HuH-7.5 (cell line): ENCODE measurements around the gene NPIPA1.
"Not testable (repeated sequence)": the region's sequence is repeated elsewhere in the genome, so short reads cannot be mapped to it uniquely, and the experiment has no call there.

ENCODE experiments used
- DNase-seq: peaks from one replicate; pipeline ENCODE4 v3.0.0; 2011; ENCODE audit warnings: low spot score

NPIPA1 gene

DNA sequence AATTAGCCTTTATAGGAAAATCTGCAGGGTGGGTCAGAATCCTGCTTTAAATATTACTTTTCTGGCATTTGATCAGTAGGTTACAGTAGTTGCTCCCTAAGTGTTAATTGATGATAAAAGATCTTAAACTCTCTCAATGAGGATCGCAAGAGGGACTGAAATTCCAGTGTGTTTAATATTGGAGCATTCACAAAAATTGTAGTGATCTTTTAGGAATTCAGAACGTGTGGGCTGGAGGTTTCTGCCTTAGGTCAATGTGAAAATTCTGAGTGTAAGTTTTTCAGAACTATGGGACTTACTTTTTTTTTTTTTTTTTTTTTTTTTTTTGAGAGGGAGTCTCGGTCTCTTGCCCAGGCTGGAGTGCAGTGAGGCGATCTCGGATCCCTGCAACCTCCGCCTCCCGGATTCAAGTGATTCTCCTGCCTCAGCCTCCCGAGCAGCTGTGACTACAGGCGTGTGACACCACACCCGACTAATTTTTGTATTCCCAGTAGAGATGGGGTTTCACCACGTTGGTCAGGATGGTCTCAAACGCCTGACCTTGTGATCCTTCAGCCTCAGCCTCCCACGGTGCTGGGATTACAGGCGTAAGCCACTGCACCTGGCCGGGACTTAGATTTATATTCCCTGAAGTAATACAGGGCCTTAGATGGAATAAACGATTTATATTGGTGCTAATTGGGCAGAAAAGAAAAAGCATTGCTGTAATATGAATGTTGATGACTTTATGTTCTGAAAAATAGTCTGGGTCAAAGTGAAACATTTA lies 39.9 kb downstream of the NPIPA1 start:
- DNase-seq, result not testable (repeated sequence)

DNA sequence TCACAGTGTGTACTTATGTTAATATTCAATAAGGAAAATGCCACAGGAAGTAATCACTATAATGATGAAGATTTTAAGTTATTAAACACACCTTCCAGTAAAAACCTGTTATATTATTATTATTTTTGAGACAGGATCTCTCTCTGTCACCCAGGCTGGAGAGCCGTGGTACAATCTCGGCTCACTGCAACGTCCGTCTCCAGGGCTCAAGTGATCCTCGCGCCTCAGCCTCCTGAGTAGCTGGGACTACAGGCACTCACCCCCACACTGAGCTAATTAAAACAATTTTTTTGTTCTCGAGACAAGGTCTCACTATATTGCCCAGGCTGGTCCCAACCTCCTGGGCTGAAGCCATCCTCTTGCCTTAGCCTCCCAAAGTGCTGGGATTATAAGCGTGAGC lies 41.0 kb downstream of the NPIPA1 start:
- DNase-seq, result not testable (repeated sequence)

DNA sequence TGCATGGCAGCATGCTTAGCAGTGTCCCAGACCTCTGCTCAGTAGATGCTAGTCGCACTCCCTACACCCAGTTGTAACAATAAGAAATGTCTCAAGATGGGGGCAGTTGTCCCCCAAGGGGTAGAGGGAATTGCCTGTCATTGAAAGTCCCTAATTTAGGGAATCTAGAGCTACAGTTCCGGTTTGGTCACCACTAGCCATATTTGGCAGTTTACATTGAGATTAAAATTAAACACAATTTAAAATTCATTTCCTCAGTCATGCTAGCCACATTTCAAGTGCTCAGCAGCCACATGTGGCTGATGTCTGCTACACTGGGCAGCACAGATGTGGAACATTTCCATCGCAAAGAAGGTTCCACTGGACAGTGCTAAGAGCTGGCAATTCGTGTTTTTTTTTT lies 41.7 kb downstream of the NPIPA1 start:
- not testable (repeated sequence) for DNase-seq

DNA sequence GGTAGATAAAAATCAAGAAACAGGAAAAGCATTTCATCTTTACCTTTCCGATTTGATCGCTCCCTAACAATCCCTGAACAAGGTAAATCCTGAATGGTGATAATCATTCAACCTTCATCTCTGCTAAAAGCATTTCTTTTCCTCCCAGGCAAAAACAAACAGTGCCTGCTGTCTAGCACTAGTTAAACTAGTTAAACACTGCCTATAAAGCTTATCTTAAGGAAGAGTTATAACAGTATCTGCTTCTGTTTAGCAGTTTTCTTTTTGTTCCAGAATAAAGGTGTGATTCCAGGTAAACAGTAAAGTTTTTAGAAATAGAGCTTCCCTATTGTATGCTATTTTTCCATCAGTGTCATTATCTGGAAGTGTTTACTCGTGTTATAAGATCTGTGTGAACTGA lies 44.0 kb downstream of the NPIPA1 start:
- not testable (repeated sequence) for DNase-seq

DNA sequence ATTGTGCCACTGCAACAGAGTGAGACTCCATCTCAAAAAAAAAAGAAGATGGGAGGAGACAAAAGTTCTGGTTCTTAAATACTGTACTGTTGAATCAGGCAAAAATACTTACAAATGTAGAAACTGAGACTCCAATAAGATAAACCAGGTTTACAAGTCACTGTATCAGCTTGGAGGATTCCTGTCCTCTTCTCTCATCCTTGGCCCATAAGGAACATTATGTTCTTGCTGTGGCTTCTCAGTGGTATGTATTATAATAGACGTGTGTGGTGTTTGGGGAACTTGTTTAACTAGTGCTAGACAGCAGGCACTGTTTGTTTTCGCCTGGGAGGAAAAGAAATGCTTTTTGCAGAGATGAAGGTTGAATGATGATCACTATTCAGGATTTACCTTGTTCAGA lies 45.3 kb downstream of the NPIPA1 start:
- DNase-seq, result not testable (repeated sequence)

DNA sequence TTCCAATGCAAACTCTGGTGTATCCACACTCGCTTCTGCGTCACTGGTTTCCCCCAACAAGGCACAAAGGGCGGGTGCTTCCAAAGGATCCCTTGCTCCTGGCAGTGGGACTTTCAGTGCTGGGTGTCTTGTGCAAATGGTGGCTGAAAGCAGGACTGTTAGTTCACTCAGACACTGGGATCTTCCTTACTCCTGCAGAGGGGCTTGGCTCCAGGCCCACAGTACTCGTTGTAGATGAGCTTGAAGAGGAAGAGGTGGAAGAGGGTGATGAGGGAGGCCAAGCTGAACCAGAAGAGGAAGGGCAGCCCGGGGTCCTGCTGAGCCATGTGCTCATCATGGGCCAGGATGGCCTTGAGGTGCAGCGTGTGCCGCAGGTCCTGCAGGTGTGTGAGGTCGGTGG lies 50.8 kb downstream of the NPIPA1 start:
- not testable (repeated sequence) for DNase-seq

DNA sequence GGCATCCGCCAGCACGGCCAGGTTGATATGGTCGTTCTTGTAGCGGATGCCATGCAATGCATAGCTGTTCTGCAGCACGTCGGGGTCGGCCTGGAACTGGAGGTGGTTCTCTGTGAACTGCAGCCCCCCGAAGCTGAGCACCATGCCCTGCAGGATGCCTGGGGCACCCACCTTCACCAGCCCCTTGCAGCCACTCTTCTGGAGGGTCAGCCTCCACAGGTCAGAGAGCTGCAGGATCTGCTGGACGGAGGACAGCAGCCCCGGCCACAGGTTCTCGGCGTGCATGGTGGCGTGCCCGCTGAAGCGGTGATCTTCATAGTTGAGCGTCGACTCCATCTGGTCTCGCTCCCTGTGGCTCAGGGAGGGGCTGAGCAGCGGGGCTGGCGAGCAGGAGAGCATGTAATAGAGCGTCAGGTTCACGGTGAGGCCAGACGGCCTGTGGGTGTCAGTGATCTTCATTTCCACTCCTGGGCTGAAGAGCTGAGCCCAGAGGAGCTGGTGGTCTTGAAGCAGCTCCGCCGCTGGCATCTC lies 51.5 kb downstream of the NPIPA1 start:
- DNase-seq, result not testable (repeated sequence)

DNA sequence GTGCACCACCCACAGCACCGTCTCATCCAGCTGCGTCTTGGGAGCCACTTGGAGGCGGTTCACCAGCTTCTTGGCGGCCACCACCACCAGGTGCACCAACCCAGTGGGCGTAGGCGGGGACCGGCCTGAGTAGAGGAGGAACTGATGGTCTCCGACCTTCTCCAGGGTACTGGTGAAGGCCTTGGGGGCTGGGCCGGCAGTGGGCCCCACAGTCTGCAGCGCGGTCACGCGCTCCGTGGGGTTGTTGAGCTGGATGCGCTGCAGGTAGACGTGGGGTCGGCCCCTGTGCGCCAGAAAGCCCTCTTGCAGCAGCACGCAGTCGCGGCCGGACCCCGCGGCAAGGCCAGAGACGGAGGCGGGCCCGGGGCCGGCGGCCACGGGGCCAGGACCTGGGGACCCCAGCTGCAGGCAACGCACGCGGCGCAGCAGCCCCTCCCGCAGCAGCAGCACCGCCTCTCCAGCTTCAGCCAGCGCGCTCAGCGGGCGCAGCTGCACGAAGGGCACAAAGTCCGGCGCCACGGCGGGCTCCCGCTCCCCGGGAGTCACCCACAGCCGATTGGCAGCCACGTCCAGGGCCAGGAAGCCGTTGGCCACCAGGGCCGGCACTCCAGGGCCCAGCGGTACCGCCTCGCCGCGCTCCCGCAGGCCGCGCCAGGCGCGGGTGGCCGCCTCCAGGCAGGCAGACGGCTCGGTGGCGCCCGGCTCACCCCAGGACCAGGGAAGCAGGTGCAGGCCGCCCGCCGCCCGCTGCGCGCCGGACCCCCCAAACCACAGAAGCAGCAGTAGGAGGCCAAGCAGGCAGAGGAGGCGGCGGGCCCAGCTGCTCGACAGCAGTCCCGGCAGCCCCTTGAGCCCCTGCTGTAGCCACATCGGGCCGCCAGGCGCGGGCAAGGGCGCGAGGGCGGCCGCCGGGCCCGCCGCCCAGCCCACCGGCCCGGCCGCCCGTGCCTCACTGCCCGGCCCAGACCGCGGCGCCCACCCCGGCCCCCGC lies 52.3 kb downstream of the NPIPA1 start:
- not testable (repeated sequence) for DNase-seq

DNA sequence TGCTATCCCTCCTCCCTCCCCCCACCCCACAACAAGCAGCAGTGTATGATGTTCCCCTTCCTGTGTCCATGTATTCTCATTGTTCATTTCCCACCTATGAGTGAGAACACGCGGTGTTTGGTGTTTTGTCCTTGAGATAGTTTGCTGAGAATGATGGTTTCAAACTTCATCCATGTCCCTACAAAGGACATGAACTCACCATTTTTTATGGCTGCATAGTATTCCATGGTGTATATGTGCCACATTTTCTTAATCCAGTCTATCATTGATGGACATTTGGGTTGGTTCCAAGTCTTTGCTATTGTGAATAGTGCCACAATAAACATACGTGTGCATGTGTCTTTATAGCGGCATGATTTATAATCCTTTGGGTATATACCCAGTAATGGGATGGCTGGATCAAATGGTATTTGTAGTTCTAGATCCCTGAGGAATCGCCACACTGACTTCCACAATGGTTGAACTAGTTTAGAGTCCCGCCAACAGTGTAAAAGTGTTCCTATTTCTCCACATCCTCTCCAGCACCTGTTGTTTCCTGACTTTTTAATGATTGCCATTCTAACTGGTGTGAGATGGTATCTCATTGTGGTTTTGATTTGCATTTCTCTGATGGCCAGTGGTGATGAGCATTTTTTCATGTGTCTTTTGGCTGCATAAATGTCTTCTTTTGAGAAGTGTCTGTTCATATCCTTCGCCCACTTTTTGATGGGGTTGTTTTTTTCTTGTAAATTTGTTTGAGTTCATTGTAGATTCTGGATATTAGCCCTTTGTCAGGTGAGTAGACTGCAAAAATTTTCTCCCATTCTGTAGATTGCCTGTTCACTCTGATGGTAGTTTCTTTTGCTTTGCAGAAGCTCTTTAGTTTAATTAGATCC lies 56.3 kb downstream of the NPIPA1 start:
- not testable (repeated sequence) for DNase-seq

DNA sequence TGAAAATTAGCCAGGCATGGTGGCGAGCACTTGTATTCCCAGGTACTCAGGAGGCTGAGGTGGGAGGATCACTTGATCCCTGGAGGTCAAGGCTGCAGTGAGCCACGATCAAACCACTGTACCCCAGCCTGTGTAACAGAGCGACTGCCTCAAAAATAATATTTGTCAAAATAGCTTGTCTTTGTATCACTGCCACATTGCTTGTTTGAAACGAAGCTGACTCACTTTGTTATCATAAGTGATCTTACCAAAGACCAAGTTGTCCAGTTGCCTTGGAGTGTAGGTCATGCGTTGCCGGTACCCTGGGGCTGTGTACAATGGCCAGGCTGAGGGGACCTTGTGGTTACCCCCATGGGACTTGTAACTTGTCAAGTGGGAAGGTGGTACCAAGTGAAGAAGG lies 59.5 kb downstream of the NPIPA1 start:
- not testable (repeated sequence) for DNase-seq

DNA sequence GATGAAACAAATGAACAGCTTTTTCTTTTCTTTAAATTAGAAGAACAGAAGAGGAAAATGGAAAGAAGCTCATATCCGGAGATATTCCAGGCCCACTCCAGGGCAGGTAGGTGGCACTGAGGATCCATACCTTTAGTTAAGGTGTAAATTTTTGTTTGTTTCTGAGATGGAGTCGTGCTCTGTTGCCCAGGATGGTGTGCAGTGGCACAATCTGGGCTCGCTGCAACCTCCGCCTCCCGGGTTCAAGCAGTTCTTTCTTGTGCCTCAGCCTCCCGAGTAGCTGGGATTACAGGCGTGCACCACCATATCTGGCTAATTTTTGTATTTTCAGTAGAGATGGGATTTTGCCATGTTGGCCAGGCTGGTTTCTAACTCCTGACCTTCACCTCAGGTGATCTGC lies 61.1 kb downstream of the NPIPA1 start:
- DNase-seq, result not testable (repeated sequence)

DNA sequence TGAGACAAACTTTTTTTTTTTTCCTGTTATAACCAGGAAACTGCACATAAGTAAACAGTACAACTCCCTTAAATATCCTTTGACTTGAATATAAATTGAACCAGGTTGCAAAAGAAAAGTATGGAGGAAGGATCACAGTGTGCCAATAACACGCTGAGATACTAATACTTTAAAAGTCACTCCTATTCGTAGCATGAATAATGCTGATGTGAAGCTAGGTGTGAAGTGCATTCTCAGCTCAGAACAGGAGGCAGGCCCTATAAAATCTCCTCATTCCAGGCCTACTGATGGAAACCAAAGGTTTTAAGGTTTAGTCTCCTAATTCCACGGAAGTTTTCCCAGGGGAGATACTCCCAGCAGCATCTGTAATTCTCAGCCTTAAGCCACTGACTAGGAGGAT lies 62.6 kb downstream of the NPIPA1 start:
- DNase-seq, result not testable (repeated sequence)
